ACC112 (cell line): ENCODE data around the gene REG1B.

ENCODE experiments used
- H2AFZ ChIP-seq: fragments of 200-600 bp; sonication (generic); one replicate; pipeline ENCODE4 v1.6.0; 2017; ENCODE audit warnings: antibody characterized with exemption, low read length; ENCODE audit not compliant: unreplicated experiment
- H3K27ac ChIP-seq: fragments of 200-600 bp; sonication (generic); 2 replicates; pipeline ENCODE4 v1.5.1; 2014; ENCODE audit warnings: low read depth, mild to moderate bottlenecking, antibody characterized with exemption, low read length, moderate library complexity
- H3K27me3 ChIP-seq: fragments of 200-600 bp; sonication (generic); 2 replicates; pipeline ENCODE4 v1.6.1; 2014; ENCODE audit warnings: mild to moderate bottlenecking, antibody characterized with exemption, low read length, moderate library complexity, mixed read lengths; ENCODE audit not compliant: insufficient read depth
- H3K36me3 ChIP-seq: fragments of 200-600 bp; sonication (generic); 2 replicates; pipeline ENCODE4 v1.6.1; 2016; ENCODE audit warnings: mild to moderate bottlenecking, antibody characterized with exemption, low read length, moderate library complexity, mixed read lengths; ENCODE audit not compliant: insufficient read depth
- H3K4me1 ChIP-seq: fragments of 200-600 bp; sonication (generic); one replicate; pipeline ENCODE4 v1.6.1; 2016; ENCODE audit warnings: low read length, mixed read lengths; ENCODE audit not compliant: insufficient read depth, unreplicated experiment, control insufficient read depth
- H3K4me3 ChIP-seq: fragments of 200-600 bp; sonication (generic); 2 replicates; pipeline ENCODE4 v1.5.1; 2014; ENCODE audit warnings: mild to moderate bottlenecking, low read depth, low read length
- H3K79me2 ChIP-seq: fragments of 200-600 bp; sonication (generic); one replicate; pipeline ENCODE4 v1.6.0; 2016; ENCODE audit warnings: low read length; ENCODE audit not compliant: control insufficient read depth, unreplicated experiment, insufficient read depth

The REG1B gene, protein sequence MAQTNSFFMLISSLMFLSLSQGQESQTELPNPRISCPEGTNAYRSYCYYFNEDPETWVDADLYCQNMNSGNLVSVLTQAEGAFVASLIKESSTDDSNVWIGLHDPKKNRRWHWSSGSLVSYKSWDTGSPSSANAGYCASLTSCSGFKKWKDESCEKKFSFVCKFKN

DNA sequence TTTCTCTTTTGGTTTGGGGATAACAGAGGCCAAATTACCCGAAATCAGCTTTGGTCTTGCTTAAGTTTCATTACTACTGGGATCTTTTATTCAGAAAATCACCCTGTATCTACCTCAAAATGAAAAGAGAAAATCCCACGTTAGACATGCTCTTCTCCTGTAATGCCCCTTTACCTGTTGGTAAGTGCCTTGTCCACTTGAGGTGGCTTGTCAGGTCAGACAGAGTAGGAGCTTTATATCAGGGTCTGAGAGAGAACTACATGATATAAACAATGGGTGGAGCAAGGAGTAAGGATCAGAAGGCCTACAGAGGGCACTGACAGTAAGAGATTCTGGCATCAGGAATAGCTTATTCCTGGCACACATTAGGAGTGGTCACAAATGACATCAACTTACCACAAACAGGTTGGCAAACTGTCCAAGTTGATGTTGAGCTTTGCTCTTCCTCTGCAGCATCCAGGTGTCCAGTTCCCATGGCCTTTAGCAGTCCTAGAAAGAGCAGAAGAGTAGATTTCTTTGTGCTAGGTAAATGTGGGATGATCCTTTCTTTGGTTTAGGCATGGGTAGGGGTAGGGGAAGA, at the start of gene REG1B:
TSS of gene REG1B (minus strand) at position 209 of the 580 bp plus-strand sequence. CDS start 381 bp downstream, outside the sequence.
- no peaks in the 10 kb centered on the region for H3K36me3 ChIP-seq
- no peak within 1 kb of the TSS for H2AFZ ChIP-seq
- no peaks in the 10 kb centered on the region for H3K27me3 ChIP-seq
- H3K27ac ChIP-seq = no peak within 1 kb of the TSS
- H3K4me1 ChIP-seq = no peaks in the 10 kb centered on the region
- H3K4me3 ChIP-seq = no peak within 1 kb of the TSS
- H3K79me2 ChIP-seq = no peaks in the 10 kb centered on the region

DNA sequence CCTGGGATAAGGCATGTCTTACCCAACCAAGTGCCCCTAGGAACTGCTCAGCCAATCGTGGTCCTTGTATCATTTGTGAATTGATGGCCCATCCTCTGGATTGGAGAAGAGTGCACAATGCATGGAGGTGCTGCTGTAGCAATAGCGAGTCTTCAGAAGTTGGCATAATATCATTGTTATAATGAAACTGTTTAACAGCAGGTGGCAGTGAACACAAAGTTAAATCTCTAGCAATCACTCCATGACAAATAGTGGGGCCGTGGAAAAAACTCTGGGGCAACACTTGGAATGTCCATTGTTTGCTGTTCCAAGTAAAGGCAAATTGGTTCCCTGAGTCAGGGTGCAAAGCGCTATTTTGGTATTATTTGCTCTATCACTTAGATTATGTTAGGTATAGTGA, 43.9 kb upstream of the REG1B start:
- no peaks in the 10 kb centered on the region for H3K79me2 ChIP-seq
- H3K4me1 ChIP-seq = no peaks in the 10 kb centered on the region

DNA sequence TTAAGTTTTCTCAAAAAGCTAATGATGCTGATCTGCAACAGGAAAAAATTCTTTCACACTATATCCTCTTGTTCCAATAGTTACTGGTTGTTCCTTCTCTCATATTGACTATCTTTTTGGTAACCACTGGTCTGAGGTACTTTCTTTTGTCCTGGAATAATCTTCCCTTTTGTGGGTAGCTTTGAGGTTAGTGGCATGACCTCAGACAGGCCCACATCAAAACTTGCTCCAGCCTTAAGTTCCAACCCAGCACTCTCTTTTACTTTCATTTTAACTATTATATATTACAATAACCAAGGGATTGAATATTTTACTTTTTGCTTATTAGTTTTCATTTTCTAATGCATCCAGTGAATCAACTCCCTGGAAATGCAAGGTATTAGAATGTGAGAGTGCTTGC, 42.0 kb upstream of the REG1B start:
- Histone ChIP-seq H3K36me3 (no peaks in the 10 kb centered on the region), H3K4me1 (no peaks in the 10 kb centered on the region), H3K27ac (no peak overlapping the region), H3K79me2 (no peaks in the 10 kb centered on the region), H3K27me3 (no peaks in the 10 kb centered on the region), H3K4me3 (no peak overlapping the region), H2AFZ (no peak overlapping the region)

More for the DNA sequence above, 43.9 kb upstream of the REG1B start:
- Histone ChIP-seq H3K27ac (no peak overlapping the region), H2AFZ (no peak overlapping the region), H3K36me3 (no peaks in the 10 kb centered on the region), H3K4me3 (no peak overlapping the region), H3K27me3 (no peaks in the 10 kb centered on the region)

DNA sequence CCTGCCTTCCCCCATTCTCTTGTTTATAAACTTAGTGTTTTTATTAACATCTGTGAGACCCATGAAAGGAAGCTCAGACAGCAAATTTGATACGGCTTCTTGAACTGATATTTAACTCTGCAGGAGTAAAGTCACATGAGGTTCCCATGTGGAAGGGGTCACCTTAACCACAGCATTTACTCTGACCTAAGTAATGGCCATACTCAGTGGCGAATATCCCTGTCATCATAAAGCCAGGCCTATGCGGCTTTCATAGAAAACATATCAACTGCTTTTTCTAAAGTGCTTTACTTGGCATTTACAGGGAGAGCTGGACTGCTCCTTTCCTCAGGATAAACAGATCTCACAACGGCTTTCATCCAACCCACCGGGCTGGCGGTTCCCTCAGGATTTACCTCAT, 41.5 kb upstream of the REG1B start:
- Histone ChIP-seq H3K79me2 (no peaks in the 10 kb centered on the region), H3K4me3 (no peak overlapping the region), H3K27me3 (no peaks in the 10 kb centered on the region), H3K4me1 (no peaks in the 10 kb centered on the region), H3K36me3 (no peaks in the 10 kb centered on the region), H3K27ac (no peak overlapping the region), H2AFZ (no peak overlapping the region)

DNA sequence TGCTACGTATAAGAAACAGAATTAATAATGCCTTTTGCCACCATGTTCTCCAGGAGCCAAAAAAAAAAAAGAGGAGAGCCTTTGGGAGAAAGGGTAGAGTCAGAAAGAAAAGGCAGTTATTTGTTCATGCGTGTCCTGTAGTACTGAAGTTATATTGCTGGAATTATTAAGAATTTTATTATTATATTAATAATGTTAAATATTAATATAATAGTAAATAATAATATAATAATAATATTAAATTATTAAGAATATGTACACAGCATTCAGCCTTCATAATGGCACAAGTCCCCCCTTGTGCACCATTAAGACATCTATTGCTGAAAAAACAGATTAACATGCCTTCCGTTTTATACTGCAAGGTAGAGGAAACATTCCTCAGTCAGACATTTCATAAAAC, 40.6 kb upstream of the REG1B start:
- Histone ChIP-seq H3K27ac (no peak overlapping the region), H3K79me2 (no peaks in the 10 kb centered on the region), H3K36me3 (no peaks in the 10 kb centered on the region), H3K4me3 (no peak overlapping the region), H3K4me1 (no peaks in the 10 kb centered on the region), H3K27me3 (no peaks in the 10 kb centered on the region), H2AFZ (no peak overlapping the region)

DNA sequence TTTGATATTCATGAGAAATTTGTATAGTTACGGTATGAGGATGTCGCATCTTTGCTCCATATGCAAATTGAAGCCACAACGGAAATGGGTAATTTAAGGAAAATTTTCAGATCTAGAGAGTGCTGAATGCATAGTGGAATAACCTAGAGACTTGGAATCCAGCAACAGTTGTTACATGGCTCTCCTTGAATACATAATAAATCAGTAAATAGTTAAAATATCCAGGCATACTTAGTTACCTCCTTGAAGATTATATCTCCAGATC, 37.9 kb upstream of the REG1B start:
- H3K79me2 ChIP-seq = no peaks in the 10 kb centered on the region
- no peaks in the 10 kb centered on the region for H3K36me3 ChIP-seq
- no peaks in the 10 kb centered on the region for H3K27me3 ChIP-seq
- no peaks in the 10 kb centered on the region for H3K4me1 ChIP-seq
- H3K4me3 ChIP-seq = no peak overlapping the region
- H3K27ac ChIP-seq = no peak overlapping the region
- no peak overlapping the region for H2AFZ ChIP-seq

DNA sequence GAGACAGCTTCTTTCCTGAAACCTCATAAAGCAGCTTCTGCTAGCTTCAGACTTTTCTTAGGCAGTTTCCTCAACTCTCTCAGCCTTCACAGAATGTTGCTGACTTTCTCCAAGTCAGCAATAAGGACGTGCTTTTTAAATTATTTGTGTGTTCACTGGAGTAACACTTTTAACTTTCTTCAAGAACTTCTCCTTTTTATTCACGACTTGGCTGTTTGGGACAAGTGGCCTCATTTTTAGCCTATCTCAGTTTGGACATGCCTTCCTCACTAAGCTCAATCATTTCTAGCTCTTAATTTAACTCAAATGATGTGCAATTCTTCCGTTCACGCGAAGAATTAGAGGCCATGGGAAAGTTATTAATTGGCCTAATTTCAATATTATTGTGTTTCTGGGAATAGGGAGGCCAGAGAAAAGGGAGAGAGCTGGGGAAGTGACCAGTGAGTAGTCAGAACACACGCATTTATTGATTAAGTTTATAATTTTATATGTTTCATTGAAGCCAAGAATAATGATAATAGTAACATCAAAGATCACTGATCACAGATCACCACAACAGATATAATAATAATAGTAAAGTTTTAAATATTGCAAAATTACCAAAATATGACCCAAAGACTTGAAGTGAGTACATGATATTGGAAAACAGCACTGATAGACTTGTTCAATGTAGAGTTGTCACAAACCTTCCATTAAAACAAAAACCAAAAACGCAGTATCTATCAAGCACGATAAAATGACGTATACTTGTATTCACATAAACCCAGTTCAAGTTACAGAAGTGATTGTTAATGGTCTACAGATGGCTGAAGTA, 37.3 kb upstream of the REG1B start:
- Histone ChIP-seq H3K36me3 (no peaks in the 10 kb centered on the region), H3K27me3 (no peaks in the 10 kb centered on the region), H3K27ac (no peak overlapping the region), H3K4me3 (no peak overlapping the region), H3K4me1 (no peaks in the 10 kb centered on the region), H2AFZ (no peak overlapping the region), H3K79me2 (no peaks in the 10 kb centered on the region)

DNA sequence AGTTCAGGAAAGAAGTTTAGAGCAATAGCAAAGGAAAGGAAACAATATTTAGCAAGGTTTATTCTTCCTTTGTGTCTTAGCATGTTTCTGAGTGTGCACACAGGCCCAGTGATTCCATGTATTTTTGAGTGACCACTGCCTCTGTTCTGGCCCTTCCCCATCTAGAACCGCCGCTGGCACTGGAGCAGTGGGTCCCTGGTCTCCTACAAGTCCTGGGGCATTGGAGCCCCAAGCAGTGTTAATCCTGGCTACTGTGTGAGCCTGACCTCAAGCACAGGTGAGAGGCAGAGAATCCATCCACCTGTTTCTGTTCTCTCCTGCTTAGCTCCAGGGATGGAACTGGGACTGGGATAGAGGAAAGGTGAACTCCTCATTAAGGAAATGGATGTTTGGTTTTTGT, 34.9 kb upstream of the REG1B start:
- Histone ChIP-seq H3K4me1 (no peaks in the 10 kb centered on the region), H3K27ac (no peak overlapping the region), H3K4me3 (no peak overlapping the region), H3K27me3 (no peaks in the 10 kb centered on the region), H3K36me3 (no peaks in the 10 kb centered on the region), H2AFZ (no peak overlapping the region), H3K79me2 (no peaks in the 10 kb centered on the region)

DNA sequence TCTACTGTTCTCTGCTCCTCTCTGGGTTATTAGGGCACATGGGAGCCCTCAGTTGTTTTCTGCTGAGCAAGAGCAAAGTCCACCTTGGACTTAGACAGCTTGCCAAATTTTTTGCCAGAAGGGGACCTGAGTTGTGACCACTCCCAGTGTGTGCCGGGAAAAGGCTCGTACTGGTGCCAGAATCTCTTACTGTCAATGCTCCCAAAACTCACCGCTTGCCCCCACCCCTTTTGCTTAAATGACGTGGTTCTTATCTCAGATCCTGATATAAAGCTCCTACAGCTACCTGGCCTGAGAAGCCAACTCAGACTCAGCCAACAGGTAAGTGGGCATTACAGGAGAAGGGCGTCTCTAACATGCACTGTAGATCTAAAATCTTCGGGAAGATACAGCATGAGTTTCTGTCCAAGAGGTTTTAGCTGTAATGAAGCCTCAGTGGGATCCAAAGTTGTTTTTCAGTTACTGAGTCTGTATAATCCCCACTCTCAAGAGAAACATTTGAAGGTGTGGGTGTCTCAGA, 32.5 kb upstream of the REG1B start, which contains the start of gene REG1A:
TSS of gene REG1A (plus strand) at position 295 of the 520 bp plus-strand sequence. CDS start 374 bp downstream, outside the sequence.
- no peaks in the 10 kb centered on the region for H3K4me1 ChIP-seq
- no peak within 1 kb of the TSS for H3K27ac ChIP-seq
- H3K79me2 ChIP-seq = no peaks in the 10 kb centered on the region
- no peak within 1 kb of the TSS for H2AFZ ChIP-seq
- no peak within 1 kb of the TSS for H3K4me3 ChIP-seq
- H3K27me3 ChIP-seq = no peaks in the 10 kb centered on the region
- H3K36me3 ChIP-seq = no peaks in the 10 kb centered on the region

DNA sequence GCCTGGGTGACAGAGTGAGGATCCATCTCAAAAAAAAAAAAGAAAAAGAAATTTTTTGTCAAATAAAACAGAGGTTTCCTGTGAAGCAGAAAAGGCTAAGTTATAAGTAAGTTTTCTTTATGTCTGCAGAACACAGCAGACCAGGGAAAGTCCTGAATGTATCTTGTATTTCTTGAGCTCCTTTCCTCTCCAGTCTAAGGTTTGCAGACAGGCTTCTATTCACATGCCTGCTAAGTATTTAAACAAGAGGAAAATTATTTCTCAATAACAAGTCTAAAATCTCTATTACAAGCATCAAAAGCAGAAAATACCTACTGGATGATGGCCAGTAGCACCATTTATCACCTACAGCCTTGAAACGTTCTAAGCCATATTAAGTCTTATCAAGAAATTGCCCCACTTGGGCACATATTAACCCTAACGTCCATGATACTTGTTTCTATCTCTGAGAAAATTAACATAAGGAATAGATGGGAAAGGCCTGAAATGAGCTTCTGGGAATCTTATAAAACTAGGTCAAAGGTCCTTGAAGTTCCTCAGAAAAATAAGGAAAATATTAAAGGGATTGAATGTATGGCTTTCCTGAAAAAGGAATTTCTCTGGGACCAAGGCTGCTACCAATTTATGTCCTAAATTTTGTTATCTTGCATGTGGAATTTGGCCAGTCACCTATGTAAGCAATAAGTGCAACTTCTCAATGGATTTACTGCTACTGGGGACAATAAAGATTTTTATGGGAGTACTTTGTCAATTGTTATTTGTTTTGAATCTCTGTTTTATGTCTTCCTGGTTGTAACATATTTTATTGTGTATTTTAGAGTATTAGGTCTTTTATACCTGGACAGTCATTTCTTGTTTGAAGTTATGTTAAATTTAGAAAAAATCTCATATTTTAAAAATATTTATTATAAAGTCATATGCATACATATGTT, 29.5 kb upstream of the REG1B start:
- H3K36me3 ChIP-seq = no peaks in the 10 kb centered on the region
- no peak overlapping the region for H3K27ac ChIP-seq
- no peaks in the 10 kb centered on the region for H3K4me1 ChIP-seq
- no peak overlapping the region for H3K4me3 ChIP-seq
- no peaks in the 10 kb centered on the region for H3K79me2 ChIP-seq
- no peaks in the 10 kb centered on the region for H3K27me3 ChIP-seq
- H2AFZ ChIP-seq = no peak overlapping the region
